ENCODE results near the gene ZNF394.

DNA sequence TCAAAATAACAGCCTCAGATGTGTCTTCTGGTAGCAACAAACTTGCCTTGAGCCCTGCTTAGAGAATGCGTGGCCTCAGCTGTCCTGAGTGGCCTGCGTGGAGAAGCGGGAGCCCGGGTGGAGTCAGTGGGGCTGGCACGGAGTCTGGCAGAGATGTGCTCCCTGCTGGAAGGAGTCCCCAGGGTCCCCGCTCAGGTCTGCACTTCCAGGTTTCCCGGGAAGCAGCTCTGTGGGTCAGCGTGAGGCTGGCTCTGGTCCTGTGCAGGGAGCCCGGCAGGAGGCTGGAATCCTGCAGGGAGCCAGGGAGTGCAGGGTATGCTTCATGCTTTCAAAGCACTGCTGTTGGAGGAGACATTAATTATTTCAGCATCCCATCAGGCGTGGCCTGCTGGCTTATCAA lies 51.2 kb downstream of the ZNF394 start:
- TF ChIP-seq EP300 (IDR thresholded peaks at IDR 0.05; ENCODE audit: borderline replicate concordance) (no peak), TAF1 (IDR thresholded peaks at IDR 0.05; ENCODE audit: low read depth) (no peak), FOXM1 (IDR thresholded peaks at IDR 0.05; ENCODE audit: borderline replicate concordance, low read depth) (no peak), RAD21 (IDR thresholded peaks at IDR 0.05; ENCODE audit: low read depth) (no peak), CEBPB (IDR thresholded peaks at IDR 0.05) (no peak), EGR1 (IDR thresholded peaks at IDR 0.05) (no peak), MAX (IDR thresholded peaks at IDR 0.05) (no peak), CREB1 (IDR thresholded peaks at IDR 0.05; ENCODE audit: low read depth) (no peak)
- TF ChIP-seq, protein P1, sequence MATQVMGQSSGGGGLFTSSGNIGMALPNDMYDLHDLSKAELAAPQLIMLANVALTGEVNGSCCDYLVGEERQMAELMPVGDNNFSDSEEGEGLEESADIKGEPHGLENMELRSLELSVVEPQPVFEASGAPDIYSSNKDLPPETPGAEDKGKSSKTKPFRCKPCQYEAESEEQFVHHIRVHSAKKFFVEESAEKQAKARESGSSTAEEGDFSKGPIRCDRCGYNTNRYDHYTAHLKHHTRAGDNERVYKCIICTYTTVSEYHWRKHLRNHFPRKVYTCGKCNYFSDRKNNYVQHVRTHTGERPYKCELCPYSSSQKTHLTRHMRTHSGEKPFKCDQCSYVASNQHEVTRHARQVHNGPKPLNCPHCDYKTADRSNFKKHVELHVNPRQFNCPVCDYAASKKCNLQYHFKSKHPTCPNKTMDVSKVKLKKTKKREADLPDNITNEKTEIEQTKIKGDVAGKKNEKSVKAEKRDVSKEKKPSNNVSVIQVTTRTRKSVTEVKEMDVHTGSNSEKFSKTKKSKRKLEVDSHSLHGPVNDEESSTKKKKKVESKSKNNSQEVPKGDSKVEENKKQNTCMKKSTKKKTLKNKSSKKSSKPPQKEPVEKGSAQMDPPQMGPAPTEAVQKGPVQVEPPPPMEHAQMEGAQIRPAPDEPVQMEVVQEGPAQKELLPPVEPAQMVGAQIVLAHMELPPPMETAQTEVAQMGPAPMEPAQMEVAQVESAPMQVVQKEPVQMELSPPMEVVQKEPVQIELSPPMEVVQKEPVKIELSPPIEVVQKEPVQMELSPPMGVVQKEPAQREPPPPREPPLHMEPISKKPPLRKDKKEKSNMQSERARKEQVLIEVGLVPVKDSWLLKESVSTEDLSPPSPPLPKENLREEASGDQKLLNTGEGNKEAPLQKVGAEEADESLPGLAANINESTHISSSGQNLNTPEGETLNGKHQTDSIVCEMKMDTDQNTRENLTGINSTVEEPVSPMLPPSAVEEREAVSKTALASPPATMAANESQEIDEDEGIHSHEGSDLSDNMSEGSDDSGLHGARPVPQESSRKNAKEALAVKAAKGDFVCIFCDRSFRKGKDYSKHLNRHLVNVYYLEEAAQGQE (IDR thresholded peaks at IDR 0.05; ENCODE audit: low read depth) = no peak
